Body of pancreas (tissue), 4 donors: ENCODE measurements around the gene EMP1. TPM values are rescaled to one million over a fixed set of nuclear protein-coding genes. Genes with fewer than 3 reads are reported as not detected.

Experiments
- ATAC-seq: fragments of 150-250 bp; one replicate; pipeline ENCODE4 v1.9.1; 2016
- DNase-seq, 4 donors: peaks; one replicate each; pipeline ENCODE4 v3.0.0-alpha.2; 2019
- H3K27ac ChIP-seq, 4 donors: fragments of 200-600 bp; sonication (generic); 1 replicate in 3 of 4; 2 replicates in 1 of 4; pipeline versions ENCODE4 v1.5.1 to v1.6.1; 2016 to 2019; ENCODE audit warnings: mild to moderate bottlenecking in 1 of 4, mixed read lengths in 1 of 4, moderate library complexity in 1 of 4
- H3K27me3 ChIP-seq, 2 donors: fragments of 200-600 bp; sonication (generic); one replicate each; pipeline ENCODE4 v1.6.0; 2016; ENCODE audit warnings: mild to moderate bottlenecking in 1 of 2
- H3K36me3 ChIP-seq, 2 donors: fragments of 200-600 bp; sonication (generic); replicated peaks in 1 of 2; 2 replicates each; pipeline ENCODE4 v1.5.1; 2016; ENCODE audit warnings: low read depth in 2 of 2; ENCODE audit not compliant: insufficient read depth in 1 of 2
- H3K4me1 ChIP-seq: fragments of 200-600 bp; sonication (generic); one replicate; pipeline ENCODE4 v1.6.0; 2016
- H3K4me3 ChIP-seq, 2 donors: fragments of 200-600 bp; sonication (generic); 1 replicate in 1 of 2; 2 replicates in 1 of 2; pipeline ENCODE4 v1.5.1; 2016 to 2019
- H3K9me3 ChIP-seq, 3 donors: fragments of 200-600 bp; sonication (generic); 1 replicate in 2 of 3; 2 replicates in 1 of 3; pipeline ENCODE4 v1.5.1; 2016
- CTCF ChIP-seq, 7 experiments: fragments of 450-650 bp in 4 of 7; fragments of 200-600 bp in 3 of 7; sonication (generic) in 3 of 7; IDR thresholded peaks; one replicate each; pipeline ENCODE4 v1.5.1; 2016 to 2019; ENCODE audit warnings: antibody characterized with exemption in 7 of 7
- POLR2A ChIP-seq, 3 donors: fragments of 450-650 bp; IDR thresholded peaks; one replicate each; pipeline ENCODE4 v1.6.1; 2016; ENCODE audit warnings: antibody characterized with exemption in 3 of 3, mild to moderate bottlenecking in 2 of 3
- WGBS, 2 donors: methylation state at CpG; one replicate each; pipeline ENCODE4 v1.1.5; 2017; 5-methylcytosine and 5-hydroxymethylcytosine counted together
- intact Hi-C: fragments of 100-400 bp; cut with DNase I; formaldehyde crosslinking; loops from one replicate; pipeline ENCODE4 v1.15.1; 2023
- total RNA-seq, 2 donors: library from RNA; depleted of rRNA; stranded (reverse); fragments of >200 nt; gene quantifications; one replicate each; pipeline ENCODE4 v1.1.0, GENCODE V29; 2016

EMP1 gene
- total RNA-seq: 10 to 100 TPM; 29.0 to 40.5 TPM

GRCh38 chr12:13196130-13196921 is at the start of gene EMP1:
EMP1 (plus strand) TSS chr12:13196726; CDS start chr12:13211511, 14,785 bp downstream.
- H3K4me1 ChIP-seq: peaks cover 21% of the 10 kb centered on the region
- H3K4me3 ChIP-seq: no peak within 1 kb of the TSS
- H3K27me3 ChIP-seq: no peaks in the 10 kb centered on the region
- TF ChIP-seq CTCF (IDR thresholded peaks at IDR 0.05) (no peak), POLR2A (IDR thresholded peaks at IDR 0.05) (peak in 2 of 3 donors; percentile 60 to 62)
- ATAC-seq (peak; percentile 81), DNase-seq (peak; percentile 76 to 91 (median 87))
- H3K36me3 ChIP-seq: no peaks in the 10 kb centered on the region
- no peaks in the 10 kb centered on the region for H3K9me3 ChIP-seq
- H3K27ac ChIP-seq: peak within 1 kb of the TSS; percentile 31 to 72 (median 44)
- WGBS, 2 donors: 18 to 19% methylated on average over 11 of the region's 11 CpGs
- intact Hi-C loops: no loop called here

- Histone ChIP-seq H3K4me3 (no peak overlapping the region), H3K9me3 (no peaks in the 10 kb centered on the region), H3K27me3 (no peaks in the 10 kb centered on the region), H3K27ac (no peak overlapping the region), H3K36me3 (no peaks in the 10 kb centered on the region), H3K4me1 (no peaks in the 10 kb centered on the region)
- intact Hi-C loops: no loop called here
- DNase-seq (no peak), ATAC-seq (peak; percentile 22)
- WGBS, 2 donors: 41 to 55% methylated on average over 12 of the region's 12 CpGs
- TF ChIP-seq POLR2A (IDR thresholded peaks at IDR 0.05) (no peak), CTCF (IDR thresholded peaks at IDR 0.05) (no peak)
Observed at GRCh38 chr12:13147688-13148484, 48.6 kb upstream of the EMP1 start.

DNA sequence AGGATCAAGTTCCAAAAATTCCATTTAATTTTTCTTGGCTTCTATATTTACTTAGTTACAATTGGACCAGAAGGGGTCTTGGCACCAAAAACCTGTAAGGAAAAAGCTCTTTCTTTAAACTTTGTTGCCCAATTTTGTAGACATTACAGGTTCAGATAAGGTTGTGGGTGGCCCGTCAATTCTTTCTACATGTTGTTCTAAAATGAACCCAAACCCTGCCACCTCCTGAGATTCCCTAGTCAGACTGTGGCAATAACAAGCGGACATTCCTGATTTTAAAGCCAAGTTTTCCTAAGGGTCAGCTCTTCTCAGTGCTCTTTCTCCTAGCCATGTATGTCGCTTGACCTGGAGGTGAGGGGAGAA is 48.1 kb upstream of the EMP1 start:
- 86 to 87% methylated on average over 3 of the region's 3 CpGs for WGBS, 2 donors
- Histone ChIP-seq H3K27ac (no peak overlapping the region), H3K4me3 (no peak overlapping the region), H3K27me3 (no peaks in the 10 kb centered on the region), H3K4me1 (no peaks in the 10 kb centered on the region), H3K36me3 (no peaks in the 10 kb centered on the region), H3K9me3 (no peaks in the 10 kb centered on the region)
- no peak for TF ChIP-seq CTCF (IDR thresholded peaks at IDR 0.05)
- DNase-seq (no peak), ATAC-seq (peak; percentile 17)
- intact Hi-C loops: no loop called here

DNA sequence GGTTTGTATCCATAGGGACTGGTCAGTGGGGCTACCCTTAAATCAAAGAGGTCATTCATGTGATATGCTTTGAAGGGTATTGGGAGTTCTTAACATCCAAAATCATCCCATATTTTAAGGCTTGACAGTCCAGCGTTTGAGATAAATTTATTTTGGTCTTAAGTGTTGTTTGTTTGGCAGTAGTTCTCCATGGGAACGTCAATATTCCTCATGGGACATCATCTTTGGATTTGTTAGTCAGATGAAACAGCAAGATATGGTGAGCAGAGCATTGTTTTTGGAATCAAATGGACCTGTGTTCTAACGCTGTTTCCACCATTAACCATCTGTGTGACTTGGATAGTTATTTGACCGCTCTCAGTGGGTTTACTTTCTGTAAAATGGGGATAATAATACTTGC is 47.1 kb upstream of the EMP1 start:
- H3K4me1 ChIP-seq: no peaks in the 10 kb centered on the region
- H3K27ac ChIP-seq: no peak overlapping the region
- 78 to 81% methylated on average over 4 of the region's 4 CpGs for WGBS, 2 donors

More for the DNA sequence above, 47.1 kb upstream of the EMP1 start:
- DNase-seq: no peak
- no peak for TF ChIP-seq CTCF (IDR thresholded peaks at IDR 0.05)
- TF ChIP-seq POLR2A (IDR thresholded peaks at IDR 0.05): no peak
- Histone ChIP-seq H3K9me3 (no peaks in the 10 kb centered on the region), H3K4me3 (no peak overlapping the region), H3K36me3 (no peaks in the 10 kb centered on the region), H3K27me3 (no peaks in the 10 kb centered on the region)
- no peak for ATAC-seq
- intact Hi-C loops: no loop called here
